ENCODE data around the gene PIM1.
A peak's percentile ranks its signal among the peaks of the same experiment; 100 is the strongest.
"Not testable (repeated sequence)": the region's sequence is repeated elsewhere in the genome, so short reads cannot be mapped to it uniquely, and the experiment has no call there.

The PIM1 gene

GRCh38 chr6:37188962-37189510 is 19.1 kb downstream of the PIM1 start:
- DNase-seq (ENCODE audit: low read depth): no peak

- no peak for DNase-seq (ENCODE audit: low read depth)
Measured at GRCh38 chr6:37190159-37190535, 20.2 kb downstream of the PIM1 start.

- DNase-seq (ENCODE audit: low read depth): no peak
Measured at GRCh38 chr6:37192666-37193065, 22.7 kb downstream of the PIM1 start.

GRCh38 chr6:37194886-37195285 is 24.9 kb downstream of the PIM1 start:
- DNase-seq (ENCODE audit: low read depth): not testable (repeated sequence)

- DNase-seq (ENCODE audit: low read depth): not testable (repeated sequence)
Measured at GRCh38 chr6:37196451-37196850, 26.5 kb downstream of the PIM1 start.

- no peak for DNase-seq (ENCODE audit: low read depth)
Measured at GRCh38 chr6:37200085-37200484, 30.1 kb downstream of the PIM1 start.

- DNase-seq (ENCODE audit: low read depth): no peak
Measured at GRCh38 chr6:37201726-37202125, 31.8 kb downstream of the PIM1 start.

- DNase-seq (ENCODE audit: low read depth): no peak
Measured at GRCh38 chr6:37202788-37203491, 33.0 kb downstream of the PIM1 start.

GRCh38 chr6:37204014-37204751 is 34.2 kb downstream of the PIM1 start:
- no peak for DNase-seq (ENCODE audit: low read depth)

GRCh38 chr6:37205175-37205996 is 35.4 kb downstream of the PIM1 start:
- DNase-seq (ENCODE audit: low read depth): no peak

GRCh38 chr6:37205997-37206340 is 36.0 kb downstream of the PIM1 start:
- DNase-seq (ENCODE audit: low read depth): no peak

GRCh38 chr6:37206622-37207021 is 36.7 kb downstream of the PIM1 start:
- DNase-seq (ENCODE audit: low read depth): no peak

- DNase-seq (ENCODE audit: low read depth): peak; percentile 85
Measured at GRCh38 chr6:37207903-37208456, 38.0 kb downstream of the PIM1 start.

- DNase-seq (ENCODE audit: low read depth): no peak
Measured at GRCh38 chr6:37208793-37209192, 38.8 kb downstream of the PIM1 start.

- DNase-seq (ENCODE audit: low read depth): no peak
Measured at GRCh38 chr6:37209461-37210205, 39.7 kb downstream of the PIM1 start.

GRCh38 chr6:37210313-37210968 is 40.5 kb downstream of the PIM1 start:
- peak; percentile 62 for DNase-seq (ENCODE audit: low read depth)

- DNase-seq (ENCODE audit: low read depth): no peak
Measured at GRCh38 chr6:37212268-37212667, 42.3 kb downstream of the PIM1 start.

GRCh38 chr6:37218061-37218460 is 48.1 kb downstream of the PIM1 start:
- DNase-seq (ENCODE audit: low read depth): no peak

GRCh38 chr6:37218511-37218910 is 48.6 kb downstream of the PIM1 start:
- no peak for DNase-seq (ENCODE audit: low read depth)

GRCh38 chr6:37221585-37222124 is 51.7 kb downstream of the PIM1 start:
- no peak for DNase-seq (ENCODE audit: low read depth)

Measured in activated T-cell treated with anti-CD3 and anti-CD28 coated beads for 48 hours (primary cell).